Measurements from ENCODE around the gene FBXO36. TPM values are rescaled to one million over a fixed set of nuclear protein-coding genes. Genes with fewer than 3 reads are reported as not detected.
"Not testable (repeated sequence)": the region's sequence is repeated elsewhere in the genome, so short reads cannot be mapped to it uniquely, and the experiment has no call there.

The FBXO36 gene
- total RNA-seq, 1 experiment from 2014 or later = 3.0 TPM

GRCh38 chr2:229921892-229922448, 333 bp upstream of the FBXO36 start, which contains the start of gene TRIP12:
TSS of gene TRIP12 (minus strand) at chr2:229922009. CDS start at chr2:229880079, 41,930 bp downstream.
- Histone ChIP-seq H3T11ph (ENCODE audit: low read length) (no peak within 1 kb of the TSS), H3K27me3 (ENCODE audit: insufficient read depth, low read length) (no peaks in the 10 kb centered on the region), H2AFZ (ENCODE audit: low read length) (peak within 1 kb of the TSS; percentile 100), H4K5ac (ENCODE audit: insufficient read length, low read depth, low read length) (no peak within 1 kb of the TSS), H4K8ac (replicated peaks; ENCODE audit: insufficient read length, low read depth, low read length) (no peak within 1 kb of the TSS), H2BK20ac (ENCODE audit: low read depth, low read length, poor library complexity, severe bottlenecking) (no peak within 1 kb of the TSS), H2BK15ac (ENCODE audit: low read depth, low read length) (no peak within 1 kb of the TSS), H3K4ac (ENCODE audit: low read depth, low read length) (no peak within 1 kb of the TSS), H3K14ac (ENCODE audit: insufficient read depth, low read length) (peak within 1 kb of the TSS; percentile 75), H4K20me1 (ENCODE audit: control insufficient read depth, insufficient read depth, insufficient read length) (no peaks in the 10 kb centered on the region), H3K9me3 (ENCODE audit: control insufficient read depth, low read depth, low read length) (no peaks in the 10 kb centered on the region), H3K23me2 (ENCODE audit: insufficient read length, low read depth, low read length, poor library complexity, severe bottlenecking) (peaks cover 17% of the 10 kb centered on the region), H3K4me1 (ENCODE audit: insufficient read depth, low read length) (no peaks in the 10 kb centered on the region; the same call in 1 of the 2 replicates), H2BK5ac (ENCODE audit: insufficient read length, low read length) (no peak within 1 kb of the TSS), H4K91ac (ENCODE audit: insufficient read length, low read depth, low read length) (no peak within 1 kb of the TSS), H3K79me1 (ENCODE audit: insufficient read depth, low read depth, low read length, poor library complexity, severe bottlenecking) (peaks cover 5% of the 10 kb centered on the region), H3K56ac (ENCODE audit: insufficient read length, low read depth, low read length) (no peak within 1 kb of the TSS), H3K4me2 (ENCODE audit: insufficient read depth, insufficient read length, low read length) (peak within 1 kb of the TSS; percentile 100), H2BK12ac (ENCODE audit: insufficient read length, low read depth, low read length) (no peak within 1 kb of the TSS), H3K18ac (ENCODE audit: insufficient read length, low read depth, low read length) (peak within 1 kb of the TSS; percentile 84), H3K79me2 (ENCODE audit: insufficient read depth, low read length) (peaks cover 29% of the 10 kb centered on the region; the same call in 1 of the 2 replicates), H2BK120ac (ENCODE audit: low read depth, low read length, poor library complexity, severe bottlenecking) (no peak within 1 kb of the TSS), H3K27ac (ENCODE audit: insufficient read length, low read depth, low read length) (peak within 1 kb of the TSS; percentile 46), H3K23ac (ENCODE audit: insufficient read length, low read depth, low read length) (no peak within 1 kb of the TSS), H2AK5ac (ENCODE audit: insufficient read length, low read length) (no peak within 1 kb of the TSS), H3K9ac (ENCODE audit: extremely low read depth, insufficient read length, low read length) (peak within 1 kb of the TSS; percentile 72)
- peak within 1 kb of the TSS; percentile 98 to 99 (median 99) for H3K27ac Mint-ChIP-seq
- no CpG with 5 or more reads among the region's 49 CpGs for whole genome bisulfite sequencing (ENCODE audit: extremely low coverage, insufficient read length, low lambda C conversion rate)
- DNase-seq = peak; percentile 94
- no peak for TF ChIP-seq CTCF (conservative IDR thresholded peaks at IDR 0.05)
- H3K27me3 Mint-ChIP-seq (ENCODE audit: low read depth) = no peaks in the 10 kb centered on the region
- no peaks in the 10 kb centered on the region; a peak in 1 of 5 replicates for H3K9me3 Mint-ChIP-seq
- peaks cover 9 to 19% (median 14%) of the 10 kb centered on the region in 3 experiments; a peak in 6 of 7 replicates for H3K36me3 Mint-ChIP-seq (ENCODE audit: insufficient read depth in 1 of 3, low read depth in 3 of 3)
- peaks cover 11 to 16% of the 10 kb centered on the region in 2 experiments for H3K4me1 Mint-ChIP-seq
- peak within 1 kb of the TSS; percentile 97 to 100 for H3K4me3 Mint-ChIP-seq

GRCh38 chr2:229924541-229924940, 2.2 kb downstream of the FBXO36 start:
- not testable (repeated sequence) for H2BK5ac ChIP-seq (ENCODE audit: insufficient read length, low read length); H3K4me1 ChIP-seq (ENCODE audit: insufficient read depth, low read length); H4K8ac ChIP-seq (replicated peaks; ENCODE audit: insufficient read length, low read depth, low read length); H3T11ph ChIP-seq (ENCODE audit: low read length); H3K56ac ChIP-seq (ENCODE audit: insufficient read length, low read depth, low read length); H2AK5ac ChIP-seq (ENCODE audit: insufficient read length, low read length); H3K4me2 ChIP-seq (ENCODE audit: insufficient read depth, insufficient read length, low read length); H3K23ac ChIP-seq (ENCODE audit: insufficient read length, low read depth, low read length); H3K18ac ChIP-seq (ENCODE audit: insufficient read length, low read depth, low read length); DNase-seq; H3K9me3 Mint-ChIP-seq; H3K9ac ChIP-seq (ENCODE audit: extremely low read depth, insufficient read length, low read length); H2BK20ac ChIP-seq (ENCODE audit: low read depth, low read length, poor library complexity, severe bottlenecking); H3K27me3 Mint-ChIP-seq (ENCODE audit: low read depth); H4K5ac ChIP-seq (ENCODE audit: insufficient read length, low read depth, low read length); H2AFZ ChIP-seq (ENCODE audit: low read length); H3K4ac ChIP-seq (ENCODE audit: low read depth, low read length); H3K9me3 ChIP-seq (ENCODE audit: control insufficient read depth, low read depth, low read length); H3K27ac ChIP-seq (ENCODE audit: insufficient read length, low read depth, low read length); H3K79me1 ChIP-seq (ENCODE audit: insufficient read depth, low read depth, low read length, poor library complexity, severe bottlenecking); H2BK120ac ChIP-seq (ENCODE audit: low read depth, low read length, poor library complexity, severe bottlenecking); H4K20me1 ChIP-seq (ENCODE audit: control insufficient read depth, insufficient read depth, insufficient read length); H2BK12ac ChIP-seq (ENCODE audit: insufficient read length, low read depth, low read length); H3K36me3 Mint-ChIP-seq (ENCODE audit: insufficient read depth in 1 of 3, low read depth in 3 of 3); H4K91ac ChIP-seq (ENCODE audit: insufficient read length, low read depth, low read length); H3K27ac Mint-ChIP-seq; H2BK15ac ChIP-seq (ENCODE audit: low read depth, low read length); H3K27me3 ChIP-seq (ENCODE audit: insufficient read depth, low read length); H3K14ac ChIP-seq (ENCODE audit: insufficient read depth, low read length)
- Mint-ChIP-seq H3K4me1 (peaks cover 11 to 14% of the 10 kb centered on the region in 2 experiments), H3K4me3 (0 out of 5 replicates have a peak overlapping the region, but pooled peaks of 1 of the 2 experiments have one; percentile 46)
- peaks cover 11% of the 10 kb centered on the region; the same call in 1 of the 2 replicates for H3K79me2 ChIP-seq (ENCODE audit: insufficient read depth, low read length)
- no CpG with 5 or more reads among the region's 10 CpGs for WGBS (ENCODE audit: extremely low coverage, insufficient read length, low lambda C conversion rate)
- H3K23me2 ChIP-seq (ENCODE audit: insufficient read length, low read depth, low read length, poor library complexity, severe bottlenecking) = peaks cover 17% of the 10 kb centered on the region

Measured in H9 (cell line).